HEK293 (cell line): ENCODE measurements around the gene PHGDH.

ENCODE experiments used
- CTCF ChIA-PET: fragments of 350-600 bp; formaldehyde crosslinking; extraction: SDS; loops from one replicate; lab custom pipeline; 2021; ENCODE audit warnings: antibody characterized with exemption; lab: Yijun Ruan, JAX
- POLR2A ChIA-PET: fragments of 300-600 bp; formaldehyde crosslinking; extraction: SDS; loops from one replicate; lab custom pipeline; 2020; ENCODE audit warnings: antibody characterized with exemption, inconsistent platforms; lab: Yijun Ruan, JAX
- H3K27ac ChIP-seq: fragments of 200-500 bp; sonication (Bioruptor generic); 2 replicates; pipeline ENCODE4 v1.5.1; 2014; ENCODE audit warnings: low read depth, low read length, control low read depth, inconsistent platforms; ENCODE audit errors: extremely low read depth
- H3K36me3 ChIP-seq, 2 experiments: fragments of 200-500 bp in 1 of 2; sonication (Bioruptor generic) in 1 of 2; 1 replicate in 1 of 2; 2 replicates in 1 of 2; pipeline ENCODE4 v1.5.1; 2014 to 2017; ENCODE audit warnings: inconsistent platforms in 2 of 2, low read length in 2 of 2; ENCODE audit not compliant: control insufficient read depth in 2 of 2, insufficient read depth in 1 of 2
- H3K4me1 ChIP-seq: fragments of 200-500 bp; sonication (Bioruptor generic); 2 replicates; pipeline ENCODE4 v1.5.1; 2014; ENCODE audit warnings: mild to moderate bottlenecking, low read length, inconsistent platforms; ENCODE audit not compliant: control insufficient read depth, insufficient read depth
- H3K4me3 ChIP-seq: 2 replicates; pipeline ENCODE4 v1.5.1; 2011; ENCODE audit warnings: low read depth, mild to moderate bottlenecking, control low read depth, low read length, moderate library complexity
- H3K9me3 ChIP-seq: fragments of 200-500 bp; sonication (Bioruptor generic); 2 replicates; pipeline ENCODE4 v1.5.1; 2014; ENCODE audit warnings: low read depth, low read length, inconsistent platforms; ENCODE audit not compliant: control insufficient read depth, insufficient read depth
- OSR2 ChIP-seq: fragments of 450-650 bp; formaldehyde crosslinking; IDR thresholded peaks from 2 replicates; pipeline ENCODE4 v1.5.1; 2016; ENCODE audit warnings: missing biosample characterization, missing genetic modification characterization
- OVOL3 ChIP-seq: fragments of 450-650 bp; formaldehyde crosslinking; IDR thresholded peaks from 2 replicates; pipeline ENCODE4 v1.5.1; 2016; ENCODE audit warnings: missing biosample characterization, missing genetic modification characterization
- SCRT1 ChIP-seq: fragments of 450-650 bp; formaldehyde crosslinking; IDR thresholded peaks from 2 replicates; pipeline ENCODE4 v1.5.1; 2016; ENCODE audit warnings: missing biosample characterization, missing genetic modification characterization, borderline replicate concordance
- WT1 ChIP-seq: fragments of 450-650 bp; formaldehyde crosslinking; IDR thresholded peaks from 2 replicates; pipeline ENCODE4 v1.5.1; 2016; ENCODE audit warnings: missing biosample characterization, missing genetic modification characterization
- ZBTB11 ChIP-seq: fragments of 450-650 bp; formaldehyde crosslinking; conservative IDR thresholded peaks from 2 replicates; pipeline ENCODE4 v1.5.1; 2016; ENCODE audit warnings: low read depth, missing biosample characterization, missing genetic modification characterization
- ZBTB8A ChIP-seq: fragments of 450-650 bp; formaldehyde crosslinking; IDR thresholded peaks from 2 replicates; pipeline ENCODE4 v1.5.1; 2016; ENCODE audit warnings: missing biosample characterization, missing genetic modification characterization
- ZFP69B ChIP-seq: fragments of 450-650 bp; formaldehyde crosslinking; IDR thresholded peaks from 2 replicates; pipeline ENCODE4 v1.5.1; 2016; ENCODE audit warnings: missing biosample characterization, missing genetic modification characterization
- ZNF121 ChIP-seq: fragments of 450-650 bp; formaldehyde crosslinking; IDR thresholded peaks from 2 replicates; pipeline ENCODE4 v1.5.1; 2016; ENCODE audit warnings: missing biosample characterization, missing genetic modification characterization
- ZNF132 ChIP-seq: fragments of 450-650 bp; formaldehyde crosslinking; IDR thresholded peaks from 2 replicates; pipeline ENCODE4 v1.5.1; 2017; ENCODE audit warnings: missing biosample characterization, missing genetic modification characterization, borderline replicate concordance
- ZNF133 ChIP-seq: fragments of 450-650 bp; formaldehyde crosslinking; IDR thresholded peaks from 2 replicates; pipeline ENCODE4 v1.5.1; 2016; ENCODE audit warnings: missing biosample characterization, missing genetic modification characterization
- ZNF157 ChIP-seq: fragments of 450-650 bp; formaldehyde crosslinking; IDR thresholded peaks from 2 replicates; pipeline ENCODE4 v1.5.1; 2016; ENCODE audit warnings: missing biosample characterization, missing genetic modification characterization
- ZNF175 ChIP-seq: fragments of 450-650 bp; formaldehyde crosslinking; IDR thresholded peaks from 2 replicates; pipeline ENCODE4 v1.5.1; 2016; ENCODE audit warnings: missing biosample characterization, missing genetic modification characterization
- ZNF354C ChIP-seq: fragments of 450-650 bp; formaldehyde crosslinking; IDR thresholded peaks from 2 replicates; pipeline ENCODE4 v1.5.1; 2016; ENCODE audit warnings: missing biosample characterization, missing genetic modification characterization, low read depth, borderline replicate concordance
- ZNF473 ChIP-seq: fragments of 450-650 bp; formaldehyde crosslinking; IDR thresholded peaks from 2 replicates; pipeline ENCODE4 v1.5.1; 2017; ENCODE audit warnings: missing biosample characterization, missing genetic modification characterization
- ZNF548 ChIP-seq: fragments of 450-650 bp; formaldehyde crosslinking; IDR thresholded peaks from 2 replicates; pipeline ENCODE4 v1.5.1; 2016; ENCODE audit warnings: missing biosample characterization, missing genetic modification characterization
- ZNF664 ChIP-seq: fragments of 450-650 bp; formaldehyde crosslinking; IDR thresholded peaks from 2 replicates; pipeline ENCODE4 v1.5.1; 2016; ENCODE audit warnings: missing biosample characterization, missing genetic modification characterization
- ZNF792 ChIP-seq: fragments of 450-650 bp; formaldehyde crosslinking; IDR thresholded peaks from 2 replicates; pipeline ENCODE4 v1.5.1; 2016; ENCODE audit warnings: missing biosample characterization, missing genetic modification characterization
- ZNF843 ChIP-seq: fragments of 450-650 bp; formaldehyde crosslinking; IDR thresholded peaks from 2 replicates; pipeline ENCODE4 v1.5.1; 2016; ENCODE audit warnings: missing biosample characterization, missing genetic modification characterization
- TF ChIP-seq, protein P1 (sequence below): fragments of 450-650 bp; formaldehyde crosslinking; IDR thresholded peaks from 2 replicates; pipeline ENCODE4 v1.5.1; 2016; ENCODE audit warnings: missing biosample characterization, missing genetic modification characterization
- TF ChIP-seq, protein P2 (sequence below): fragments of 450-650 bp; formaldehyde crosslinking; IDR thresholded peaks from 2 replicates; pipeline ENCODE4 v1.5.1; 2016; ENCODE audit warnings: missing biosample characterization, missing genetic modification characterization
- TF ChIP-seq, protein P3 (sequence below): fragments of 450-650 bp; formaldehyde crosslinking; IDR thresholded peaks from 2 replicates; pipeline ENCODE4 v1.5.1; 2016; ENCODE audit warnings: missing biosample characterization, missing genetic modification characterization

Gene PHGDH

DNA sequence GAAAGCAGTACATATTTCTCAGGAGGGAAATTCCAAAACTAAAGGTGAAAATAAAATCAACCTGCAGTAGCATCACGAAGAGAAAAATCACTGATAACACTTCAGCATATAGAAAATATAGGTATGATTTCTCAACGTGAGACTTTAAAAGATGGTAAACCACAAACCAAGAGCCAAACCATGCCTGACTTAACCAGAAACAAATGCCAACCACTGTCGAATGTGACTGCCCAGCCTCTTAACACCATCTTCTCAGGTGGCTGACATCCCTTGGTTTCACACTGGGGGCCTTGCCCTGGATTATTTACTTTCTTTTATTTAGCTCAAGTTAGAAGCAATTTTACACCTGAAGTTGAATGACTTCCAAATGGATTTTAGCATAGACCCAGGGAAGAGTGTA is 46.9 kb downstream of the PHGDH start (continued):
- TF ChIP-seq ZNF175 (tag by site-specific recombination) (no peak), ZNF133 (no peak), WT1 (no peak), ZNF354C (tag by site-specific recombination) (no peak), ZNF843 (tag by site-specific recombination) (no peak), ZBTB8A (tag by site-specific recombination) (no peak), ZNF473 (tag by site-specific recombination) (no peak)
- TF ChIP-seq, protein P1, sequence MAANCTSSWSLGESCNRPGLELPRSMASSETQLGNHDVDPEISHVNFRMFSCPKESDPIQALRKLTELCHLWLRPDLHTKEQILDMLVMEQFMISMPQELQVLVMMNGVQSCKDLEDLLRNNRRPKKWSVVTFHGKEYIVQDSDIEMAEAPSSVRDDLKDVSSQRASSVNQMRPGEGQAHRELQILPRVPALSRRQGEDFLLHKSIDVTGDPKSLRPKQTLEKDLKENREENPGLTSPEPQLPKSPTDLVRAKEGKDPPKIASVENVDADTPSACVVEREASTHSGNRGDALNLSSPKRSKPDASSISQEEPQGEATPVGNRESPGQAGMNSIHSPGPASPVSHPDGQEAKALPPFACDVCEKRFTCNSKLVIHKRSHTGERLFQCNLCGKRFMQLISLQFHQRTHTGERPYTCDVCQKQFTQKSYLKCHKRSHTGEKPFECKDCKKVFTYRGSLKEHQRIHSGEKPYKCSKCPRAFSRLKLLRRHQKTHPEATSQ (tag by site-specific recombination): no peak
- TF ChIP-seq, protein P2, sequence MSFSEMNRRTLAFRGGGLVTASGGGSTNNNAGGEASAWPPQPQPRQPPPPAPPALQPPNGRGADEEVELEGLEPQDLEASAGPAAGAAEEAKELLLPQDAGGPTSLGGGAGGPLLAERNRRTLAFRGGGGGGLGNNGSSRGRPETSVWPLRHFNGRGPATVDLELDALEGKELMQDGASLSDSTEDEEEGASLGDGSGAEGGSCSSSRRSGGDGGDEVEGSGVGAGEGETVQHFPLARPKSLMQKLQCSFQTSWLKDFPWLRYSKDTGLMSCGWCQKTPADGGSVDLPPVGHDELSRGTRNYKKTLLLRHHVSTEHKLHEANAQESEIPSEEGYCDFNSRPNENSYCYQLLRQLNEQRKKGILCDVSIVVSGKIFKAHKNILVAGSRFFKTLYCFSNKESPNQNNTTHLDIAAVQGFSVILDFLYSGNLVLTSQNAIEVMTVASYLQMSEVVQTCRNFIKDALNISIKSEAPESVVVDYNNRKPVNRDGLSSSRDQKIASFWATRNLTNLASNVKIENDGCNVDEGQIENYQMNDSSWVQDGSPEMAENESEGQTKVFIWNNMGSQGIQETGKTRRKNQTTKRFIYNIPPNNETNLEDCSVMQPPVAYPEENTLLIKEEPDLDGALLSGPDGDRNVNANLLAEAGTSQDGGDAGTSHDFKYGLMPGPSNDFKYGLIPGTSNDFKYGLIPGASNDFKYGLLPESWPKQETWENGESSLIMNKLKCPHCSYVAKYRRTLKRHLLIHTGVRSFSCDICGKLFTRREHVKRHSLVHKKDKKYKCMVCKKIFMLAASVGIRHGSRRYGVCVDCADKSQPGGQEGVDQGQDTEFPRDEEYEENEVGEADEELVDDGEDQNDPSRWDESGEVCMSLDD (tag by site-specific recombination): no peak

GRCh38 chr1:119762409-119762808 is 50.7 kb downstream of the PHGDH start:
- ChIA-PET CTCF (no interaction called here), POLR2A (no interaction called here)
- Histone ChIP-seq H3K27ac (no peak overlapping the region), H3K4me3 (no peak overlapping the region), H3K36me3 (no peaks in the 10 kb centered on the region), H3K9me3 (no peaks in the 10 kb centered on the region), H3K4me1 (peaks cover 1% of the 10 kb centered on the region; the same call in 1 of the 2 replicates)
- TF ChIP-seq, protein P3, sequence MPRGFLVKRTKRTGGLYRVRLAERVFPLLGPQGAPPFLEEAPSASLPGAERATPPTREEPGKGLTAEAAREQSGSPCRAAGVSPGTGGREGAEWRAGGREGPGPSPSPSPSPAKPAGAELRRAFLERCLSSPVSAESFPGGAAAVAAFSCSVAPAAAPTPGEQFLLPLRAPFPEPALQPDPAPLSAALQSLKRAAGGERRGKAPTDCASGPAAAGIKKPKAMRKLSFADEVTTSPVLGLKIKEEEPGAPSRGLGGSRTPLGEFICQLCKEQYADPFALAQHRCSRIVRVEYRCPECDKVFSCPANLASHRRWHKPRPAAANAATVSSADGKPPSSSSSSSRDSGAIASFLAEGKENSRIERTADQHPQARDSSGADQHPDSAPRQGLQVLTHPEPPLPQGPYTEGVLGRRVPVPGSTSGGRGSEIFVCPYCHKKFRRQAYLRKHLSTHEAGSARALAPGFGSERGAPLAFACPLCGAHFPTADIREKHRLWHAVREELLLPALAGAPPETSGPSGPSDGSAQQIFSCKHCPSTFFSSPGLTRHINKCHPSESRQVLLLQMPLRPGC (tag by site-specific recombination): no peak
- no peak for TF ChIP-seq OVOL3
- TF ChIP-seq ZNF664 (tag by site-specific recombination): no peak
- TF ChIP-seq ZFP69B (tag by site-specific recombination): no peak
- TF ChIP-seq ZNF121 (tag by site-specific recombination): no peak
- no peak for TF ChIP-seq ZNF792 (tag by site-specific recombination)
- TF ChIP-seq OSR2 (tag by site-specific recombination): no peak
- no peak for TF ChIP-seq ZBTB11 (tag by site-specific recombination)
- no peak for TF ChIP-seq ZNF132
- no peak for TF ChIP-seq ZNF157 (tag by site-specific recombination)
- no peak for TF ChIP-seq ZNF548 (tag by site-specific recombination)
- TF ChIP-seq SCRT1 (tag by site-specific recombination): no peak
- TF ChIP-seq, all 188 proteins: peak for 0
